ENCODE results near the gene MCRS1.
"Not testable (repeated sequence)": the region's sequence is repeated elsewhere in the genome, so short reads cannot be mapped to it uniquely, and the experiment has no call there.

MCRS1 gene

GRCh38 chr12:49567611-49568441 lies at the start of gene MCRS1:
Gene MCRS1 (minus strand): TSS chr12:49568142. CDS start chr12:49566731, 1,411 bp downstream.
- peak; percentile 96 for DNase-seq

- no peak for DNase-seq
These were observed 48.7 kb upstream of the MCRS1 start for GRCh38 chr12:49616533-49617219.

- no peak for DNase-seq
These were observed 47.8 kb upstream of the MCRS1 start for GRCh38 chr12:49615725-49616124.

GRCh38 chr12:49612210-49612609 lies 44.3 kb upstream of the MCRS1 start:
- no peak for DNase-seq

GRCh38 chr12:49610785-49611184 lies 42.8 kb upstream of the MCRS1 start:
- not testable (repeated sequence) for DNase-seq

- DNase-seq = no peak
These were observed 41.9 kb upstream of the MCRS1 start for GRCh38 chr12:49609875-49610154.

GRCh38 chr12:49609059-49609874 lies 41.3 kb upstream of the MCRS1 start:
- DNase-seq = no peak

GRCh38 chr12:49605539-49605938 lies 37.6 kb upstream of the MCRS1 start, which contains the start of gene FAM186B:
Gene FAM186B (minus strand): TSS chr12:49605639. CDS start chr12:49605477, 162 bp downstream.
- DNase-seq = not testable (repeated sequence)

GRCh38 chr12:49604856-49605255 lies 36.9 kb upstream of the MCRS1 start:
- no peak for DNase-seq

- DNase-seq = no peak
These were observed 35.8 kb upstream of the MCRS1 start for GRCh38 chr12:49603721-49604120.

GRCh38 chr12:49599961-49600360 lies 32.0 kb upstream of the MCRS1 start:
- DNase-seq = no peak

- DNase-seq = no peak
These were observed 30.6 kb upstream of the MCRS1 start for GRCh38 chr12:49598527-49598926.

- peak; percentile 23 for DNase-seq
These were observed 21.0 kb upstream of the MCRS1 start for GRCh38 chr12:49588721-49589516.

GRCh38 chr12:49588281-49588680 lies 20.3 kb upstream of the MCRS1 start:
- no peak for DNase-seq

GRCh38 chr12:49587174-49587908 lies 19.4 kb upstream of the MCRS1 start:
- DNase-seq = no peak

GRCh38 chr12:49585477-49586459 lies 17.8 kb upstream of the MCRS1 start:
- DNase-seq = no peak

- DNase-seq = no peak
These were observed 16.6 kb upstream of the MCRS1 start for GRCh38 chr12:49584591-49584990.

GRCh38 chr12:49583366-49584094 lies 15.6 kb upstream of the MCRS1 start:
- DNase-seq = no peak

- no peak for DNase-seq
These were observed 14.9 kb upstream of the MCRS1 start for GRCh38 chr12:49582850-49583249.

GRCh38 chr12:49582201-49582600 lies 14.3 kb upstream of the MCRS1 start:
- DNase-seq = no peak
